ENCODE results near the gene AFAP1.

AFAP1 gene

DNA sequence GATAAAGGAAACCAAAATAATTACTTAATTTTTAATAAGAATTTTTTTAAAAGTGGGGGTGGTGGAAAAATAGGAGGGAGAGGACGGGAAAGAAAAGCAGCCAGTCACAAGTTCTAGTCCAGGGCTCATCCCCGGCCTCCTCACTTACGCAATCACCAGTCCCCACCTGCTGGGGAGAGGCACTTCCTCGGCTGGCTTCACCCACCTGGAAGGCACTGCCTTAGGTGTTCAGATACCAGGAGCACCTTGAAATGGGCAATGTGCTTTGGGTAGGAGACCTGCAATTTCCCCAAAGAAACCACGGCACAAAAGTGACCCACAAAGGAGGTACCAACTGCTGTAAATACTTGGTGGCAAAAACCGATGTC, 23.8 kb downstream of the AFAP1 start:
- no peak for TF ChIP-seq FOXP2 (optimal IDR thresholded peaks at IDR 0.05; ENCODE audit: borderline replicate concordance, extremely low read depth, extremely low read length, insufficient read depth)

DNA sequence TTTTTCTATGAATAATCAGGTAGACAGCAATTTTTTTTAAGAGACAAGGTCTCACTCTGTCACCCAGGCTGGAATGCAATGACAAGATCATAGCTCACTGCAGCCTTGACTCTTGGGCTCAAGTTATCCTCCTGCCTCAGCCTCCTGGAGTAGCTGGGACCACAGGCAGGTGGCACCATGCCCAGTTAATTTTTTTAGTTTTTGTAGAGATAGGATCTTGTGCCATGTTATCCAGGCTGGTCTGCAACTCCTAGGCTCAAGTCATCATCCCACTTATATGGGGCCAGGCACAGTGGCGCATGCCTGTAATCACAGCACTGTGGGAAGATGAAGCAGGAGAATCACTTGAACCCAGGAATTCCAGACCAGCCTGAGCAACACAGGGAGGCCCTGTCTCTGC, 26.8 kb downstream of the AFAP1 start:
- no peak for TF ChIP-seq TAF1 (IDR thresholded peaks at IDR 0.05; ENCODE audit: borderline replicate concordance, insufficient read depth, low read length)
- TF ChIP-seq, protein P1, sequence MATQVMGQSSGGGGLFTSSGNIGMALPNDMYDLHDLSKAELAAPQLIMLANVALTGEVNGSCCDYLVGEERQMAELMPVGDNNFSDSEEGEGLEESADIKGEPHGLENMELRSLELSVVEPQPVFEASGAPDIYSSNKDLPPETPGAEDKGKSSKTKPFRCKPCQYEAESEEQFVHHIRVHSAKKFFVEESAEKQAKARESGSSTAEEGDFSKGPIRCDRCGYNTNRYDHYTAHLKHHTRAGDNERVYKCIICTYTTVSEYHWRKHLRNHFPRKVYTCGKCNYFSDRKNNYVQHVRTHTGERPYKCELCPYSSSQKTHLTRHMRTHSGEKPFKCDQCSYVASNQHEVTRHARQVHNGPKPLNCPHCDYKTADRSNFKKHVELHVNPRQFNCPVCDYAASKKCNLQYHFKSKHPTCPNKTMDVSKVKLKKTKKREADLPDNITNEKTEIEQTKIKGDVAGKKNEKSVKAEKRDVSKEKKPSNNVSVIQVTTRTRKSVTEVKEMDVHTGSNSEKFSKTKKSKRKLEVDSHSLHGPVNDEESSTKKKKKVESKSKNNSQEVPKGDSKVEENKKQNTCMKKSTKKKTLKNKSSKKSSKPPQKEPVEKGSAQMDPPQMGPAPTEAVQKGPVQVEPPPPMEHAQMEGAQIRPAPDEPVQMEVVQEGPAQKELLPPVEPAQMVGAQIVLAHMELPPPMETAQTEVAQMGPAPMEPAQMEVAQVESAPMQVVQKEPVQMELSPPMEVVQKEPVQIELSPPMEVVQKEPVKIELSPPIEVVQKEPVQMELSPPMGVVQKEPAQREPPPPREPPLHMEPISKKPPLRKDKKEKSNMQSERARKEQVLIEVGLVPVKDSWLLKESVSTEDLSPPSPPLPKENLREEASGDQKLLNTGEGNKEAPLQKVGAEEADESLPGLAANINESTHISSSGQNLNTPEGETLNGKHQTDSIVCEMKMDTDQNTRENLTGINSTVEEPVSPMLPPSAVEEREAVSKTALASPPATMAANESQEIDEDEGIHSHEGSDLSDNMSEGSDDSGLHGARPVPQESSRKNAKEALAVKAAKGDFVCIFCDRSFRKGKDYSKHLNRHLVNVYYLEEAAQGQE (IDR thresholded peaks at IDR 0.05; ENCODE audit: insufficient read depth in 1 of 2, low read depth in 2 of 2, low read length in 2 of 2), result no peak
- TF ChIP-seq SIN3A (IDR thresholded peaks at IDR 0.05; ENCODE audit: borderline replicate concordance, insufficient read depth, low read length), result no peak
- TF ChIP-seq POLR2AphosphoS5 (IDR thresholded peaks at IDR 0.05; ENCODE audit: low read depth, low read length), result no peak
- TF ChIP-seq FOXP2 (optimal IDR thresholded peaks at IDR 0.05; ENCODE audit: borderline replicate concordance, extremely low read depth, extremely low read length, insufficient read depth), result no peak

DNA sequence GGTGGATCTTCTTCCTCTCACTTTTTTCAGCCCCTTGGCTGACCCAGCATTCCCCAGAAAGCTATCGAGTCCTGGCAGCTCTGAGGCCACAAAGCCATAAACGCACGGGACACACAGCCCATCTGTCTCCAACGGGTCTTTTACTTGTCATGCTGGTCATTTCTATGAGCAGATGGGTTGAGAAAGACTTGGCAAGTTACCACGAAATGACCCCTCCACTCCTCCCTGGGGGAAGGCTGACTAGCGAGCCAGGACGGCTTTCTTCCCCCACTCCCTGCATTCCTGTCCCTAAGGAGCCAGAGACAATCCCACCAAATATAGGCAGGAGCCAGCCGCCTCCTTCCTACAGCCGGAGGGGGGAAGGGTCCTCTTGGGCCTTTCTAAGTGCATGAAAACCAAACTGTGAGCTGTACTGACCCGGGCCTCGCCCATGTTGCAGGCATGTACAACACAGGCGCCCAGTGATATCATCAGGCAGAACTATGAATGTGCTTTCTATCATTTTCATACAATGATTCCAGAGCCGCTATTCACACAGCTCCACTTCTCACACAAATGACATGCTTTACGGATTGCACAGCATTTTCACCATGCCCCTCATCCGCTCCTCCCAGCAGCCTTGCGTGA, 28.6 kb downstream of the AFAP1 start:
- TF ChIP-seq, protein P1 (IDR thresholded peaks at IDR 0.05; ENCODE audit: insufficient read depth in 1 of 2, low read depth in 2 of 2, low read length in 2 of 2), result no peak; a peak in 1 of 4 replicates
- TF ChIP-seq SIN3A (IDR thresholded peaks at IDR 0.05; ENCODE audit: borderline replicate concordance, insufficient read depth, low read length) (no peak), FOXP2 (optimal IDR thresholded peaks at IDR 0.05; ENCODE audit: borderline replicate concordance, extremely low read depth, extremely low read length, insufficient read depth) (no peak), TAF1 (IDR thresholded peaks at IDR 0.05; ENCODE audit: borderline replicate concordance, insufficient read depth, low read length) (no peak), POLR2AphosphoS5 (IDR thresholded peaks at IDR 0.05; ENCODE audit: low read depth, low read length) (no peak)

DNA sequence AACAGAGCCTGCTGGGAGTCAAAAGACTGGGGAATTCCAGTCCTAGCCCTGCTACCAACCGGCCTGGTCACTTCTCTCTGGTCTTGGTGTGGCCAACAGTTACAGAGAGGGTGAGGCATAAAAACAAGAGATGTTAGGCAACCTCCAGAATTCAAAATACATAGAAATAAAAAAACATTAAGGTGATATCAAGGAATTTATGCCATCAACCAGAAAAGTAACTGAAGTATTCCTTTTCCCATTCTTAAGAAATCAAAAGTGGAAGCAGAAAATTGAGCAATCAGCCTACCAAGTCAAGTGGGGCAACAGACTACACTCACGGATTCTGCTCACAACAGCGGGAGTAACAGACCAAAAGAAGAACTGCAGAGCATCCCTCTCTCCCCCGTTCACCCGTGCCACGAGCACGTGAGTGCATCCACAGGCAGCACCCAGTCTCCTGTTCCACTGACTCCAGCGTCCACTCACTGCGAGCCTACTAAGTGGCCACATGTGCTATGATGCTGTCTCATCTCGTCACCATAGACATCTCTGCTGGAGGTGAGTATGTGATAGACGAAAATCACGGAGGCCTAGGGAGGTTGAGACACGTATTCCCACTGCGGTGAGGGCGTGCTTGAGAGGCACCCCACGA, 29.3 kb downstream of the AFAP1 start:
- TF ChIP-seq FOXP2 (optimal IDR thresholded peaks at IDR 0.05; ENCODE audit: borderline replicate concordance, extremely low read depth, extremely low read length, insufficient read depth) (no peak), POLR2AphosphoS5 (IDR thresholded peaks at IDR 0.05; ENCODE audit: low read depth, low read length) (no peak), TAF1 (IDR thresholded peaks at IDR 0.05; ENCODE audit: borderline replicate concordance, insufficient read depth, low read length) (no peak), SIN3A (IDR thresholded peaks at IDR 0.05; ENCODE audit: borderline replicate concordance, insufficient read depth, low read length) (no peak)
- TF ChIP-seq, protein P1 (IDR thresholded peaks at IDR 0.05; ENCODE audit: insufficient read depth in 1 of 2, low read depth in 2 of 2, low read length in 2 of 2), result no peak

DNA sequence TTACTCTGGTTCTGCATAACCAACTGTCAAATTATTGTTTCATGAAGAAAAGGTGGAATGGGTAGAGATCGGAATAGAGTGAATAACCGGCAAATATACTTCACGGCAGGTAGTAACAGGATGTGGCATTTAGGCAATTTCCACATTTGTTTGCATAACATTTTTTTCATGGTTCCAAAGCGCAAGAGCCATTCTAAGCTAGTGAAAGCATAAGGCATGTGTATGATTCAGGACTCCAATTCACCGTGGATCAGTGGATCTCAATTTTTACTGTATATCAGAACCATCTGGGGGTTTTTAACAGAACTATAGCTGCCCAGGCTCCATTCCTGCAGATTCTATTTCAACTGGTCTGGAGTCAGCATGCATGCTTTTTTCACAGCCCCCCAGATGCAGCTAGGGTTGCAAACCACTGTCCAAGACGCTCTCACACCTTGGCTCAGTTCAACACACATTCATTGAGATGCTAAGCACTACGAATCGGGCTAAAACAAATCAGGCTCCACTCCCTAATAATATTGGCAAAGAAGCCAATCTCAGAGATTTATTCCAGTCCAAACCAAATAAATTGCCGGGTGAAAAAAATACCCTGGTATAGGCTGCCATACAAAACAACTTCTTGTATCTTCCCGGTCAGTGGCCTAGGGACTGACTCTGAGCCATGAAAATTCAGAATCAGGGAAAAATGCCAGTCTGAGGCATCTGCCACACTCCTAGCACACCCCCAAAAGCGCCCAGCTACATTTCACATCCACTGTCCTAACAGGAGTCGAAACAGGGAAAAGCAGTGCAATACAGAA, 30.0 kb downstream of the AFAP1 start:
- TF ChIP-seq, protein P1 (IDR thresholded peaks at IDR 0.05; ENCODE audit: insufficient read depth in 1 of 2, low read depth in 2 of 2, low read length in 2 of 2), result no peak
- no peak for TF ChIP-seq POLR2AphosphoS5 (IDR thresholded peaks at IDR 0.05; ENCODE audit: low read depth, low read length)
- TF ChIP-seq SIN3A (IDR thresholded peaks at IDR 0.05; ENCODE audit: borderline replicate concordance, insufficient read depth, low read length), result no peak
- TF ChIP-seq TAF1 (IDR thresholded peaks at IDR 0.05; ENCODE audit: borderline replicate concordance, insufficient read depth, low read length), result no peak
- TF ChIP-seq FOXP2 (optimal IDR thresholded peaks at IDR 0.05; ENCODE audit: borderline replicate concordance, extremely low read depth, extremely low read length, insufficient read depth), result no peak

Measured in PFSK-1 (cell line).